Erythroblast (primary cell): ENCODE measurements around the gene FLRT1.

Experiments
- GATA1 ChIP-seq: IDR thresholded peaks from 2 replicates; pipeline ENCODE4 v1.6.1; 2011; ENCODE audit warnings: low read depth, mild to moderate bottlenecking, control low read depth, low read length, moderate library complexity
- POLR2A ChIP-seq: IDR thresholded peaks from 2 replicates; pipeline ENCODE4 v1.6.1; 2011; ENCODE audit warnings: mild to moderate bottlenecking, low read length

- TF ChIP-seq POLR2A (no peak), GATA1 (no peak)
These were observed 7.8 kb downstream of the FLRT1 start for GRCh38 chr11:64043545-64043944.
